Anterior cingulate cortex (tissue), 58 donors: Measurements from ENCODE around the gene WNT7A.
A peak's percentile ranks its signal among the peaks of the same experiment; 100 is the strongest.

ENCODE experiments used
- DNase-seq, 58 donors: peaks; one replicate each; lab custom pipeline; 2025; lab: John Stamatoyannopoulos, UW

The WNT7A gene

GRCh38 chr3:13782501-13782900 is 97.4 kb downstream of the WNT7A start:
- DNase-seq, result peak in 4 of 58 donors; percentile 9 to 68 (median 28)

DNA sequence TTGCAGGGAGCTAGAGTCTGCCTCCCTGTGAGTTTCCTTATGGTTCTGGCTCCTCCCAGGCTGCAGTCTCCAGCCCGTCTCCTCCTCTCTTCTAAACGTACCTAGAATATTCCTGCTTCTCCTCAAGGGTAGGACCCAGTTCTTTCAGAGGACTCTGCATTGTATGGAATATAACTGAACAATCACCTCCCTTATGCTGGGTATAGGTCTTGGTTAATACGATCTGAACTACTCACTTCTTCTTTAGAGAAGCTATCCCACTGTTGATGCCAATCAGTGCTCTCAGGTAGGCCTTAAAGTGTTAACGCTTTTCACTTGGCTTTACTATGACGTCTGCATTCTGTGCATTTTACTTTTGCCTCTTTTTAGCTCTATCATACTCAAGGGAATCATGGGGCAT is 98.5 kb downstream of the WNT7A start:
- no peak for DNase-seq

- DNase-seq, result peak in 5 of 58 donors; percentile 15 to 37 (median 18)
Observed at GRCh38 chr3:13780432-13781176, 99.3 kb downstream of the WNT7A start.

- no peak for DNase-seq
Observed at GRCh38 chr3:13776253-13777050, 103.4 kb downstream of the WNT7A start.

DNA sequence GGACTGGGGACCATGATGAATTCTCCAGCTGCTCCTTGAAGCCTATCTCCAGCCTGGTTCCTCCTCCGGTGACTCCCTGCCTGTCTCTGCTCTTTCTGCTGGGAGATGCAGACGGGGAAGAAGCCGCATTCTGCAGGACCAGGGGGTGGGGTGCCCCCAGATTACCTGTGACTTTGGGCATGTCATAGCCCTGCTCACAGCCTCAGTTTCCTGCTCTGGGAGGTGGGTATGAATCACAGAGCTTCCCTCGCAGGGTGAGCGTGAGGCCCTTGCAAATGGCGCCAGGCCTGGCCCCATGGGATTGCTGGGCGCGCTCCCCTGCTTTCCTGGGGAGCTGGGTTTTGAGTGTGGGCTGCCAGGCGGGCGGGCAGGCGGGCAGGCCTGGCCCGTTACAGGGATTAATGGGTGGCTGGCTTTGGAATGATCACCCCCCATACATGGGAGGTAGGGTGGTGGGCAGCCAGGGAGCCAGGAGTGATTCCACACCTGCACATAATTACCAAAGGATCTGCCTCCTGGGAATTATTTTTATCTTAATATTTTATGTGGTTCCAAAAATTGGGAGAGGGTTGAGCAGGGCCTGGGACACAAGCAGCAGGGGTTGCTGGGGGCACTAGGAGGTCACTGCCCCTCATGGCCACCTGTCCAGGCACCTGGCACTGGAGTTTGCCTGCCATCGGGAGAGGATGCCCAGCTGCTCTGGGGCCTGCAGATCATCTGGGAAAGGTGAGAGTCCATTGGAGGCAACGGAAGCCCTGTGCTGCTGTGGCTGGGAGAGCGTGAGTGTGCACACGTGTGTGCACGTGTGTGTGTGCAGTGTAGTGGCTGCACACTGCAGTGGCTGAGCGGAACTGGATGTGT is 106.8 kb downstream of the WNT7A start:
- DNase-seq, result no peak

GRCh38 chr3:13772321-13772745 is 107.5 kb downstream of the WNT7A start:
- DNase-seq, result no peak

DNA sequence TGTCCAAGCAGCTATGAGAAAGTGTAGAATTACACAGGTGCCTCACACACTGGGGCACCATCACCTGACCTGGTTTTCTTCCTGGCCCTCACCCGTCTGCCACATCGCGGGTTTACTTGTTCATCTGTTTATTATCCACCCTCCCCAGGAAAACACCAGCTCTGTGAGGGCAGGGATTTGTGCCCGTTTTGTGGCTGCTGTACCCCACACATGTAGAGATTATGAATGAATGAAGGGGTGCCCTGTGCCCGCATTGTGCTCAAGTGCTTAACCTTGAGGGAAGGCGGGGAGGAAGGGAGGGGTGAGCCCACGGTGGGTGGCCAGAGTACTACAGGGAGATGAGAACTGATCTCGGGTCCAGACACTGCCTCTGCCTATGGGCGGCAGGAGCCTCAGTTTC is 108.4 kb downstream of the WNT7A start:
- no peak for DNase-seq

DNA sequence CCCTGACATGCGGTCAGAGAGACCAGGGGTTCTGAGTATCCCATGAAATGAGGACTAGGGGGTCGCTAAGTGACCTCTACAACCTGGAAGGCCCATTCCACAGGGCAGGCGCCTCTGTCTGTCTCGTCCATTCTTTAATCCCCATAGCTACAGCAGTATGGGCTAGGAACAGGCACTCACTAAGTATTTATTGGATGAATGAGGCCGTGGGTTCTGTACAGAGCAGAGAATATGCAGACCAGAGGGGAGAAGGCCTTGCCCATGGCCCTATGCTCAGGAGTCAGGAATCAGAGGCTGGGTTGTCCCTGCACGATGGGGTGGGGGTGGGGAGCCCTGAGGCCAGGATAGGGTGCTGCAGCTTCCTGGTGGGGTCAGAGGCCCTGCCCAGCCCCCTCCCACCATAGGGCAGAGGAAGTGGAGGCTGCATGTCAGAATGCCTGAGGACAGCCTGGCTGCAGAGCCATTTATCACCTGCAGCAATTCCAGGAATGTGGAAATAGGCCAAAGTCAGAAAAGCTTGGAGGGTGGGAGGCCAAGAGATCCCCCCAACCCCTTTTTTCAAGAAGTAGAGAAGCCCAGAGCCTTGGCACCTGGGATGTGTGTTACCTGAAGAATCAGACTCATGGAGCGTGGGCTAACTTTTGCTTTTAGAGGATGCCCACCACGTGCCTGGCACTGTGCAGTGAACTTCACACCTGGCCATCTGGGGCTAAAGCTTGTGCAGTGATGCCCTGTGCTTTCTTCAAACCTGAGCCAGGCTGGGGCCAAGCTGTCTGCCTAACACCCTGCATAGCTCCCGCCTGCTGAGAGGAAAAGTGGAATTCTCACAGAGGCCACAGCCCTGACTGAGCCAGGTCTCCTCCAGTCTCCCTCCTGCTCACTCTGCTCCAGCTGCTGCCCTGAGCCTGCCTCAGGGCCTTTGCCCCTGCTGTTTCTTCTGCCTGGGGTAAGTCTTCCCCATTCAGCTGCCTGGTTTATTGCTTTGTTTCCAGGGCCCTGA is 109.4 kb downstream of the WNT7A start:
- DNase-seq, result no peak

DNA sequence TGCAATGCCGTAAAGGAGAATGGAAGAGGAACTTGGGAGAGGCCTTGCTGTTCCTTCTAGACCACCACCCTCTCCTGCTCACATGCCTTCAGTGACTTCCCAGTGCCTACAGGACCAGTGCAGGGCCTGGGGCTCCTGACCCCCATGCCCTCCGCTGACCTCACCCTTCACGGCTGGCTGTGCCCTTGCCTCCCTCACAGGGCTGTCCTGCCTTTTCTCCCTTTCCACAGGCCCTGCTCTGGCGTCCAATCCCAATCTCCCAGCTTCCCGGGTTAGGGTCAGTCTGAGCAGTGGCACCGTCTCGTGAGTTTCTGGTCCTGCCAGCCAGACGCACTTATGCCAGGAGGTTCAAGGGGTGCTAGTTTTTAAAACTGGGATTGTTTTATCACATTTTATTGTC is 110.4 kb downstream of the WNT7A start:
- no peak for DNase-seq

DNA sequence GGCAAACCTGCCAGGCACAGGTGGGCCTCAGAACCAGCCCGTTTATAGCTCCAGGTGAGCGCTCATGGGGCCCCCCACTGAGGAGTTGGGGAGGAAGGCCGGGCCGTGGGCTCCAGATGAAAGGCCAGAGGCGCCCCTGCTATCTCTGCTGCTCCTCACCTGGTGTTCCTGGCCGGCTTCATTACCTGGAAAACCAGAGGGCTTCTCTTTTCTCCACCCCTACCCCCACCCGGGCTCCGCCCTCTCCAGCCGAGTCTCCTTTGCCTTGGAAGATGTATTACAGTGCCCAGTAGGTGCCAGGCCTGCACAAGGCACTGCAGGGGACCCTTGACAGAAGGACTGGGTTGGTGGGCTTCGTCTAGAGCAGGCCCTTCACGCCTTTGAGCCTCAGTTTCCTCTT is 111.4 kb downstream of the WNT7A start:
- no peak for DNase-seq

DNA sequence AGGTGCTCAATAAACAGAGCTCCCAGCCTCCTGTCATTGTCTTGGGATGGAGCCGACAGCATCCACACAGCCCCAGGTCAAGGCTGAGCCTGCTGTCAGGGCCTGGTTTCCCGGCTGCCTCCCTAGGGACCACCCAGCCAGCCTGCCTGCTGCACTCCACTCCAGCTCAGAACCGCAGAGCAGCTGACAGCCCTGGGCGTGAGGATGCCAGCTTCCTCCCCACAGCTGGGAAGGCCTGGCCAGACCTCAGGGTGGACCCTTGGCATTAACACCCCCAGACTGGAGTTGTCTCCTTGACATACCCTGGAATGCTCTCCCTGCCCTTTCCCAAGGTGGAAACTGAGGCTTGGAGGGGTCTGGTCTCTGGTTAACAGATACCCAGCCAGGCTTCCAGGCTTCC is 112.0 kb downstream of the WNT7A start:
- no peak for DNase-seq

- DNase-seq, result no peak
Observed at GRCh38 chr3:13767030-13767429, 112.8 kb downstream of the WNT7A start.
